GM11168 (cell line): ENCODE results near the gene CECR2.
"Not testable (repeated sequence)": the region's sequence is repeated elsewhere in the genome, so short reads cannot be mapped to it uniquely, and the experiment has no call there.

ENCODE experiments used
- in situ Hi-C: fragments of 300-500 bp; cut with MboI; formaldehyde crosslinking; loops from one replicate; pipeline ENCODE4 v1.12.0; 2022; ENCODE audit warnings: low sequenced_read_pairs; ENCODE audit not compliant: unreplicated experiment

CECR2 gene

GRCh38 chr22:17400305-17400704 is 31.0 kb downstream of the CECR2 start:
- in situ Hi-C loops = no loop called here

- in situ Hi-C loops = no loop called here
Measured at GRCh38 chr22:17401728-17402127, 32.5 kb downstream of the CECR2 start.

DNA sequence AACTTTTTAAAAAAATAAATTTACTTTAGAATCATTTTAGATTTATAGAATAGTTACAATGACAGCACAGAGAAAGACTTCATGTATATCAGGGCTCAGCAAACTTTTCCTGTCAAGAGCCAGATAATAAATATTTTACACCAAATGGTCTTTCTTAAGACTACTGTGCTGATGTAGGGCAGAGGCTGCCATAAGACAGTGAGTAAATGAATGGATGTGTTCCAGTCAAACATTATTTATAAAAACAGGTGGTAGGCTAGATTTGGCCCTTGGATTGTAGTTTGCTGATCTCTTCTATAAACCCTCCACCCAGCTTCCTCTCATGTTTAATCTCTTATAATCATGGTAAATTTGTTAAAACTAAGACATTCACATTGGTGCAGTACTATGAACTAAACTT is 33.0 kb downstream of the CECR2 start:
- in situ Hi-C loops = no loop called here

DNA sequence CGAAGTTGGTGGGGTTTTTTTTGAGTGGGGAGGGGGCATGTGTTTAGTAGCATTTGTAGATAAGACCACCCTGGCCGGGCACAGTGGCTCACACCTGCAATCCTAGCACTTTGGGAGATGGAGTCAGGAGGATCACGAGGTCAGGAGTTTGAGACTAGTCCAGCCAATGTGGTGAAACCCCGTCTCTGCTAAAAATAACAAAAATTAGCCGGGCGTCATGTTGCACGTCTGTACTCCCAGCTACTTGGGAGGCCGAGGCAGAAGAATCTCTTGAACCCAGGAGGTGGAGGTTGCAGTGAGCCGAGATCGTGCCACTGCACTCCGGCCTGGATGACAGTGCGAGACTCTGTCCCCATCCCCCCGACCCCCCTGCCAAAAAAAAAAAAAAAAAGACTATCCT is 34.6 kb downstream of the CECR2 start:
- in situ Hi-C loops = no loop called here

DNA sequence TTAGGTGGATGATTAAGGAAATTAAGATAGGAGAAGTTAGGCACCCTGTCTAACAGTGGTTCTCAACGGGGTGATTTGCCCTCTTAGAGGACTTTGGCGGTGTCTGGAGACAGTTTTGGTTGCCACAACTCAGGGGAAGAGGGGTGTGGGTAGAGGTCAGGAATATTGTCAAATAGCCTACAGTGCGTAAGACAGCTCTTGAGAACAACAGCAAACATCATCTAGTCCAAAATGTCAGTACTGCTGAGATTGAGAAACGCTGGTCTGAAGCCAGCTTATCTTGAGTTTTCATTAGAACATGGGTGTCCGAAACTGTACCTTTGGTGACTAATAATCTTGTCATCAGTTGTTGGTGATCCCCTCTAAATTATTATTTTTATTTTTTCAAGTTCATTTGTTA is 38.4 kb downstream of the CECR2 start:
- in situ Hi-C loops = no loop called here

GRCh38 chr22:17410576-17410975 is 41.3 kb downstream of the CECR2 start:
- in situ Hi-C loops = no loop called here

- in situ Hi-C loops = no loop called here
Measured at GRCh38 chr22:17411213-17411612, 42.0 kb downstream of the CECR2 start.

- in situ Hi-C loops = no loop called here
Measured at GRCh38 chr22:17412232-17412631, 43.0 kb downstream of the CECR2 start.

- in situ Hi-C loops = no loop called here
Measured at GRCh38 chr22:17418890-17419324, 49.6 kb downstream of the CECR2 start.

DNA sequence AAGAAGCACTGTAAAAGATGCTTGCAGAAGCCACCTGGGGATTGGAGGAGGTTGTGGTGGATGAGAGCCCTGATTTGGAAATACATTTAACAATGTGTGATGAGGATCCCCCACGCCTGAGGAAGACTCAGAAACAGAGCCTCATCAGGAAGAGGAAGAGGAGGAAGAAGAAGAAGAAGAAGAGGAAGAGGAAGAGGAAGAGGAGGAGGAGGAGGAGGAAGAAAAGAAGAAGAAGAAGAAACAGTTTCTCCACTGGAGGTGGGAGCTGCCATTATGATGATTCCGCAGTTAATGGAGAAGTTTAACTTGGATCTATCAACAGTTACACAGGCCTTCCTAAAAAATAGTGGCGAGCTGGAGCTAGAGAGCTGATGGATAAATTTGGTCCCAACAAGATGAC is 50.1 kb downstream of the CECR2 start:
- in situ Hi-C loops = no loop called here

GRCh38 chr22:17422736-17423343 is 53.6 kb downstream of the CECR2 start:
- in situ Hi-C loops = no loop called here

DNA sequence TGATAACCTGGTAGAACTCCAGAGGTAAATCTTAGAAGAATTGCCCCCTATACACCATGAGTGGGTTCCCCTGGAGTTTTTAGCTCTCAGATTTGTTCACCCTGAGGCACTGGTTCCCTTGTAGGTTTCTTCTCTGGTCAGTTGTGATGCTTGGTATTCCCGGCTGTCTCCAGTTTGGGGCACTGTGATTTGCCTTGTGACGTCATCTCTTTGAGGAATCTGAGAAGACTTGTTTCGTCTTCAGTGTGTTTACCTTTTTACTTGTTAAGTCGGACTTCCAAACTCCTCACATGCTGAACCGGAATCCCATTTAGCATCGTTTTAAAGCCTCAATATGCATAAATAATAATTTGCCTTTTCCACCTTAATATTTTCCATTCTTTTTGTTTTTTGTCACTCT is 54.4 kb downstream of the CECR2 start:
- in situ Hi-C loops = no loop called here

DNA sequence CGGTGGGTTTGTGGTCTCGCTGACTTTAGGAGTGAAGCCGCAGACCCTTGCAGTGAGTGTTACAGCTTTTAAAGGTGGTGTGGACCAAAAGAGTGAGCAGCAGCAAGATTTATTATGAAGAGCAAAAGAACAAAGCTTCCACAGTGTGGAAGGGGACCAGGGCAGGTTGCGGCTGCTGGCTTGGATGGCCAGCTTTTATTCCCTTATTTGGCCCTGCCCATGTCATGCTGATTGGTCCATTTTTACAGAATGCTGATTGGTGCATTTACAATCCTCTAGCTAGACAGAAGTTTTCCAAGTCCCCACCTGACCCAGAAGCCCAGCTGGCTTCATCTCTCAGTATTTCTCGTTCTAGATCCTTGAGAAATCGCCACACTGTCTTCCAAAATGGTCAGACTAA is 58.3 kb downstream of the CECR2 start:
- in situ Hi-C loops = not testable (repeated sequence)

- in situ Hi-C loops = no loop called here
Measured at GRCh38 chr22:17429516-17429915, 60.3 kb downstream of the CECR2 start.

- in situ Hi-C loops = no loop called here
Measured at GRCh38 chr22:17430412-17430811, 61.2 kb downstream of the CECR2 start.

DNA sequence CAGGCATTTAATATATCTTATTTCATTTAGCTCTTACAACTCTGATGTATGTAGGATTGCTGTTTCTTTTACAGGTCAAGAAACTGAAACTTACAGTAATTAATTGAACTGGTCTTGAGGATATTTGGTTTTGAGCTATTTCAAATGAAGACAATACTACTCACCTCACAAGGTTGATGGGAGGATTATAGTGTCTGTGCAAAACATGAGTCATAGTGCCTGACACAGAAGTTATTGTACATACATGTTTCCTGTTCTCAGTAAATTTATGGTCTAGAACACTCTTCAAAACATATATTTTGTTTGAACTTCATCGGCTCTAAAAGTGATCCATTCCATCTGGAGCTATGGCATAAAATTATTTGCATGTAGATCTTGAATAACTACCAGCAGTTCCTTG is 61.9 kb downstream of the CECR2 start:
- in situ Hi-C loops = no loop called here

- in situ Hi-C loops = no loop called here
Measured at GRCh38 chr22:17434856-17435255, 65.6 kb downstream of the CECR2 start.

DNA sequence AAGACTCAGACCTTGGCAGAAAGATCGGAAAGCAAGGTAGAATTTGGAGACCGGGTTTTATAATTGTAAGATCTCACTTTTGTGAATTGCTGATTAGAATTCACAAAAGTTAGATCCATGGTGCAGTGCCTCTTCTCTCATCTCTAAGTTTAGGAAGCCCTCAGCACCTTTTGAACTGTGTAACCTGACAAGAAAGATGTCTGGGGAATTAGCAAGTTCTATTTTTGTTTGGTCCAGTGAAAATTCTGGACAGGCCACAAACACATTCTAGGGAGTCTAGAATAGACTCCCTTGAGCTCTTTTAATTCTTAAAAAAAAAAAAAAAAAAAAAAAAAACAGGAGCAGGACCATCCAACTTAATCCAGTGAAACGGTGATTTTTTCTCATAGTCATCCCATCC is 66.1 kb downstream of the CECR2 start:
- in situ Hi-C loops = no loop called here

DNA sequence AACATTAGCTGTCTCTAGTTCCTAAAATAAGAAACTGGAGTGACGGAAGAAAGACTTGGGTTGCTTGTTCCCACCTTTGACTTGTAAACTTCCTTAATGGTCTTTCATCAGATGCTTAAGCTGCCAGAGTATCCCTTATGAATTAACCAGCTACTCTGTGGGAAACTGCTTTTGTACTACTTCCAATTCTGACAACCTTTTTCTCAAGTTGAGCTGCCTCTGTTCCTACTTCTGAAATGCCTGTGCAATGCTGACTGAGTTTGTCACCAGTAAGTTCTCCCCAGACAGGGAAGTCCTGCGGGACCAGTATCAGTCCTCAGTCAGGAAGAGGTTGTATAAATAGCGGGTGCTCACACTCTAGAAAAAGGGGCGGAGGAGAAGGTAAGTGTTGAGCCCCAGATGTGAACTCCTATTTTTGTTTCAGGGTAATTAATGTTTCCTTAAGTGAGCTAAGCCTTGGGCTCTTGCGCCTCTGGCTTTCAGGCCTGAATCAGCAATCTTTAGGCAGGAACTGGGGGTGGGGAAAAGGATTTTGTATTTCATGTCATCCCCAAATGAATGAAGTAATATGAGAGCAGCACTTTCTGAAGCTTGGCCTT is 67.2 kb downstream of the CECR2 start:
- in situ Hi-C loops = no loop called here

GRCh38 chr22:17436981-17437412 is 67.7 kb downstream of the CECR2 start:
- in situ Hi-C loops = no loop called here

DNA sequence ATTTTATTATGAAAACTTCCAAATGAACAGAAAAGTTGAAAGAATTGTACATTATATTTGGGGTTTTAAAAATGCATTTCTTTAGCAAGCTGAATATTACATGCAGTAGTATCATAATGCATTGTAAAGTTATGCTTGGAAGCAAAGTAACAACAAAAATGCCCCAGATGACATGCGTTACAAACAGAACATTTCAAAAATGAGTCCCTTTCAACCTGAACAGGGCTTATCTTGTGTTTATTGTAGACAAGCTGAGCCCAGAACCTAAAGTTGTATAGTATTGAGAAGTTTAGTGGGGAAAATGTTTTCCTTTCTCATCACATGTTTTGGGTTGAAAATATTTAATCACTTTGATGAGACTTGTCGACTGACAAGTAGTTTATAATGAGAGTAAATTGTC is 68.8 kb downstream of the CECR2 start:
- in situ Hi-C loops = no loop called here

- in situ Hi-C loops = no loop called here
Measured at GRCh38 chr22:17441326-17441725, 72.1 kb downstream of the CECR2 start.
